Tibial nerve (tissue), 4 donors: ENCODE data around the gene RNF225.

Source experiments
- CTCF ChIP-seq, 5 experiments: fragments of 200-600 bp in 3 of 5; fragments of 450-650 bp in 2 of 5; sonication (generic) in 3 of 5; IDR thresholded peaks; one replicate each; pipeline ENCODE4 v1.5.1; 2016 to 2019; ENCODE audit warnings: antibody characterized with exemption in 5 of 5, mild to moderate bottlenecking in 3 of 5, moderate library complexity in 2 of 5
- EP300 ChIP-seq, 2 donors: sonication (generic); formaldehyde crosslinking; IDR thresholded peaks; one replicate each; pipeline ENCODE4 v1.6.1; 2017; ENCODE audit warnings: antibody characterized with exemption in 2 of 2, mild to moderate bottlenecking in 1 of 2

GRCh38 chr19:58434217-58434616, 38.8 kb downstream of the RNF225 start:
- no peak for TF ChIP-seq CTCF (IDR thresholded peaks at IDR 0.05)
- no peak for TF ChIP-seq EP300 (IDR thresholded peaks at IDR 0.05)
